RWPE1 (cell line): Measurements from ENCODE around the gene NRXN3.

Experiments
- CTCF ChIA-PET: fragments of 350-600 bp; sonication (Branson Sonifier 250); formaldehyde crosslinking; extraction: SDS; loops from one replicate; lab custom pipeline; 2021; lab: Yijun Ruan, JAX
- POLR2A ChIA-PET: fragments of 400-600 bp; formaldehyde crosslinking; extraction: SDS; loops from one replicate; lab custom pipeline; 2020; ENCODE audit warnings: antibody characterized with exemption; ENCODE audit not compliant: low non-redundant PET; lab: Yijun Ruan, JAX
- DNase-seq: peaks from one replicate; pipeline ENCODE4 v3.0.0; 2012; ENCODE audit warnings: low spot score
- H3K27ac ChIP-seq: fragments of 450-650 bp; 2 replicates; pipeline ENCODE4 v1.5.1; 2017
- TF ChIP-seq, protein P1 (sequence below): fragments of 450-650 bp; conservative IDR thresholded peaks from 2 replicates; pipeline ENCODE4 v1.5.1; 2017; ENCODE audit warnings: low read depth, mild to moderate bottlenecking

The NRXN3 gene

DNA sequence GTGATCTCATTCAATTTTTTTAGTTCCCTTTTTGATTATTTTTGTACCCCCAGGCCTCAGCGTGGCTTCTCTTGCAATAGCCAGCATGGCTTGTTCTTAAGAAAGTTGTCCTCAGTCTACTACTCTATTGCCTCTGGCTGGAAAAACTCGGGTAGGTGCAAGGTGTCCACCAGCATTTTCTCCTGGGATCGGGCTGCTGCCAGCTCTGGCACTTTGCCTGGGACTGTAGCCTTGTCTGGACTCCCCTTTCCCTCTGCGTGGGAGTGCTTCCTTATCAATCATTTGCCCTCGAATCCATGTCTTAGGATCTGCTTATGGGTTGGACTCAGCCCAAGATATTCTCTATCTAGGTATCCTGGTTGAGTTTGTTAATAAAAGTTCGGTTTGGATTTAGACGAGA lies 1267.8 kb downstream of the NRXN3 start:
- H3K27ac ChIP-seq, result no peak overlapping the region
- DNase-seq, result no peak
- CTCF ChIA-PET, result interaction anchor here (0.7 kb wide), 1 partner anchor 463 kb away, joined by 3 read pairs; no protein-coding TSS in a partner anchor
- TF ChIP-seq, protein P1, sequence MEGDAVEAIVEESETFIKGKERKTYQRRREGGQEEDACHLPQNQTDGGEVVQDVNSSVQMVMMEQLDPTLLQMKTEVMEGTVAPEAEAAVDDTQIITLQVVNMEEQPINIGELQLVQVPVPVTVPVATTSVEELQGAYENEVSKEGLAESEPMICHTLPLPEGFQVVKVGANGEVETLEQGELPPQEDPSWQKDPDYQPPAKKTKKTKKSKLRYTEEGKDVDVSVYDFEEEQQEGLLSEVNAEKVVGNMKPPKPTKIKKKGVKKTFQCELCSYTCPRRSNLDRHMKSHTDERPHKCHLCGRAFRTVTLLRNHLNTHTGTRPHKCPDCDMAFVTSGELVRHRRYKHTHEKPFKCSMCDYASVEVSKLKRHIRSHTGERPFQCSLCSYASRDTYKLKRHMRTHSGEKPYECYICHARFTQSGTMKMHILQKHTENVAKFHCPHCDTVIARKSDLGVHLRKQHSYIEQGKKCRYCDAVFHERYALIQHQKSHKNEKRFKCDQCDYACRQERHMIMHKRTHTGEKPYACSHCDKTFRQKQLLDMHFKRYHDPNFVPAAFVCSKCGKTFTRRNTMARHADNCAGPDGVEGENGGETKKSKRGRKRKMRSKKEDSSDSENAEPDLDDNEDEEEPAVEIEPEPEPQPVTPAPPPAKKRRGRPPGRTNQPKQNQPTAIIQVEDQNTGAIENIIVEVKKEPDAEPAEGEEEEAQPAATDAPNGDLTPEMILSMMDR, result no peak
- POLR2A ChIA-PET, result no interaction called here

DNA sequence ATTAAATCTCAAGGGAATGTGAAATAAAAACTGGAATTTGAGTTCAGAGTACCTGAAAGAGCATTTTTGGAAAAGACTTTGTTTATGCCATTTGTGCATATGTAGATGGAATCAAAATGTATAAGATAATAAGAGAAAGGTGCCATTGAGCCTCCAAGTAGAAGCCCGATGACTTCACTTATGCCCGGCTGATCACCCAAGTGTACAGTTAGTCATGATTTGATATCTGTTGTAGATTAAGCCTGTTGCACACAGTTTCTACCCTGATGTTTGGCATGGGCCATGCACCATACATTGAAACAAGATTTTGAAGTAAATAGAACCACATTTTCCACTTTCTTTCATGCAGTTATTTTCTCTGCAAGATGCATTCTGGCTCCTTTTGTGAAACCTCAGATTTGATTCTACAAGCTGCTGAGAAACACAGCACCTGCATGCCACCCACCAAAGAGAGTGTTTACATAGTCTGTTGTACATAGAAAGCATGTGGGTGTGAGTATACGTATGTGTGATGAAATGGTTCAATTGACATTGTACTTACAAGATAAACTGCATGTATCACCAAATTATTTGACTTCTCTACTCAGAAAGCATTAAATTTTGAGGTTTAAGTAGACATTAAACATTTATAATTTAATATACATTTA lies 1268.6 kb downstream of the NRXN3 start:
- DNase-seq, result no peak
- CTCF ChIA-PET, result interaction anchor here (0.7 kb wide), 1 partner anchor 462 kb away, joined by 3 read pairs; no protein-coding TSS in a partner anchor
- TF ChIP-seq, protein P1, result no peak
- POLR2A ChIA-PET, result no interaction called here
- H3K27ac ChIP-seq, result no peak overlapping the region

DNA sequence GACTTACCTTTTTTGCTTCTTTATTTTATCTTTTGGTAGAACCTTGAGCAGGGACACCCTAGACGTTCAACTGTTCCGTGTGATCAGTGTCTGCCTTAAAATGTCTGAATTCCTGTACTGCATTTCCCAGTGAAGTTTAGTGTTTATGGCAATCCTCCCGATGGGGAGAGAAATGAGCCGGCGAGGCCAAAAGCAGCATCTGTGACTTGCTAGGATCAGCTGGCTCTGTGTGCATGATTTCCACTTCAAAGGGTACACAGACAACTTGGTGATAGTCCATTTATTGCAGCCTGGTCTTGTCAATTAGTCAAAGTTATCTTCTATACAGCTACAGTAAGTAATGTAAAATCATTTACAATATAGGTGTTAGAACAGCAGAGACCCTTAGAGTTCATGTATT lies 1272.6 kb downstream of the NRXN3 start:
- no peak for DNase-seq
- H3K27ac ChIP-seq, result no peak overlapping the region
- TF ChIP-seq, protein P1, result no peak
- ChIA-PET CTCF (no interaction called here), POLR2A (no interaction called here)

DNA sequence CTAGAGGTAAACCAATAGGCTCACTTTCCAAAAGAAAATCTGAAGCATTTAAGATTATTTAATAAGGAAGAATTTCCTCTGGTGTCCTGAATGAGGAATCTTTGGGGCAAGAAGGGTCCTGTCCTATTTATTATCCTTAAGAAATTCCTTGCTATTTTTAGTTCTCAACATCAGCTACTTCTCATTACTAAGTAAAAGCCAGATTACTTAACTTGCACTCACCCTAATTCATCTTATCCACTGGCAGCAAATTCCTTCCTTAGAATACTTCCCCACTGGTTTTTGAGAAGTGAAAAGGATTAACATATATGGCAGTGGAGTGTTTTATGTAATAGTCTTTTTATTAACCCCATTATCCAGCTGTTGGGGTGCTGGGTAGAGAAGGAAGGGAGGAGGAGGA lies 1273.4 kb downstream of the NRXN3 start:
- DNase-seq, result no peak
- POLR2A ChIA-PET, result no interaction called here
- TF ChIP-seq, protein P1, result no peak
- no peak overlapping the region for H3K27ac ChIP-seq
- CTCF ChIA-PET, result no interaction called here

DNA sequence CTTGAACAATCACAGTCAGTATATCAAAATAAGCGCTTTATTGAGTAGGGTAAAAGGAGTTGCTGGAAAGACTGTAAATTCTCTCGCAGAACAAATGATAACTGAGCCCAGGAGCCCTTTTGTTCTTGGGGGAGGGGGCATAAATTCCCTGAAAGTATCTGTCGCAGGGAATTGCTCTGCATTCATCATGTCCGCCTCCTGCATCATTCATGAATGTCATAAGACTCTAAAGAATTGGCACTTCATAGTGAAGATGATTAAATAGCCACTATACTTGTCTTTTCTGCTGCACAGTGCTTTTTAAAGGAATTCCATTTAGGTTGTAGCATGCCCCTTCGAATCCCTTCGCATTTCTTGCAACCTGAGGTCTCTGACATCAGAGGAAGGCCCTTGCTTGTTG lies 1278.8 kb downstream of the NRXN3 start:
- H3K27ac ChIP-seq, result no peak overlapping the region
- TF ChIP-seq, protein P1, result no peak
- ChIA-PET POLR2A (no interaction called here), CTCF (no interaction called here)
- DNase-seq, result no peak

DNA sequence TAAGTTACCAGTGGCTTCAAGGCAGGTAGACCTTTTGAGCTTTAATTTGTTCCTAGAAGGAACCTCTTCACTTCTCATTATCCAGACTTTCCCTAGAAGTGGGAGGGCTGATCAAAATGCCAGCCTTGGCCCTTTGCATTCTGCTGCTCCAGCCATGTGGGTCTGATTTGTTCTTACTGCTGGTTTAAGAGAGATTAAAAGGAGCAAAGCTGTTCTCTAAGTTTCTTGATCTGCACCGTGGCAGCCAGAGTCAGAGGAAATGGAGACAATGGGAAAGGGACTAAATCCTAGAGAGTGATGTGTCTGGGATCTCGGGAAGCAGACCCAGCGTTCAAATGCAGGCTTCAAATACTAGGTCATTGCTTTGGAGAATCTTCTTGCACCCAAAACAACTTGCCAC lies 1281.4 kb downstream of the NRXN3 start:
- TF ChIP-seq, protein P1, result no peak
- DNase-seq, result no peak
- ChIA-PET CTCF (no interaction called here), POLR2A (no interaction called here)
- no peak overlapping the region for H3K27ac ChIP-seq
